Activated CD4-positive, alpha-beta T cell treated with anti-CD3 and anti-CD28 coated beads for 4 hours (primary cell): ENCODE data around the gene ETNK2.
A peak's percentile ranks its signal among the peaks of the same experiment; 100 is the strongest.

ENCODE experiments used
- DNase-seq, 2 donors: peaks; one replicate each; pipeline ENCODE4 v3.0.0-alpha.2; 2020

The ETNK2 gene

DNA sequence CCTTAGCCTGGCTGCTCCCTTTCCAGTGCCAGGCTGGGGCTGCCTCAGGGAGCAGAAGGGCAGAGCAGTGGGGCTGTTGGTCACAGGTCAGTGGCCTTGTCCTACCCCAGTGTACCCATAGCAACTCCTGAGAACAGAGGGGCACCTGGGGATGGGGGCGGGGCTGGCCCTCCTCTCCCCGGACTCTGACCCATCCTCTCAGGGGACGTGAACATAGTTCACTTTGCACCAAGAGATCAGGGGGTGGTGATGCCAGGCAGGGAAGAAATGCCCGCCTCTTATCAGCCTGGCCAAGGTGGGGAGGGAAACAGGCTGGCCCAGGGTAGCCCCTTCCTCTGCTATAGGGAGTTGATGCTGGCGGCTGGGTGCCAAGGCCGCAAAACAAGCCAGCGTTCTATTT, 4.9 kb downstream of the ETNK2 start:
- no peak for DNase-seq

DNA sequence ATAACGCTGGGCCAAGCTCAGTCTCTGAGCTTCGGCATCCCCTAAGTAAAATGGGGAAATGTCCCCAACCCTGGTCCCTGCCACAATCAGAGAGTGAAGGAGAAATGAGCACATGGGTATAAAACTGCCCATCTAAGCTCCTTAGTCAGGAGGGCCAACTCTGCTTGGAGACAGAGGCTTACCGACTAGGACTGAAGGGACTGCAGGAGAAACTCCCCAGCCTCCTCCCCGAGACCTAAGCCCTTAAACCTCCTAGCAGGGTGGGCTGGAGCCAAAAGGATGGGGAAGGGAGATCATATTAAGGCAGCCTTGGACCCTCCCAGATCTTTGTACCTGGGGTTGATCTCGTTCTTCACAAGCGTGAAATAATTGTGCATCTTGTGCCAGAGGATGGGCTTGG, 5.5 kb downstream of the ETNK2 start:
- no peak for DNase-seq

DNA sequence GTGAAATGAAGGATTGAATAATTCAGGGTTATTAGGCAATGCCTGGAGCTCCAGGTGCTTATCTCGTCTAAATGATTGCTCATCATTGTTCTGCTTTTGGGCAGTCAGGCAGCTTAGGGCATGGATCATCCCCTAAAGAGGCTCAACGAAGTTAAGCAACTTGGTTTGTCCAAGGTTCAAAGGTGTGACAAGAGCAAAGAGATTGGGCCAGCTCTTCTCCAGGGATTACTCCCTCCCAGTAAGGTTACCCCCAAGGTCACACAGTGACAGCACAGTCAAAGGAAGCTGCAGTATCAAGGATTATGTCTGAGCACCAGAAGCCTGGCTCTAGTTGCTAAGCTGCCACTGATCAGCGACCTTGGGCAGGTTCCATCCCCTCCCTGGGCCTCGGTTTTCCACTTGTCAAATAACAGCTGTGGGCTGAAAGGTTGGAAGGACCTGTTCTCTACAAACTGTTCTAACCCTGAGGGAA, 6.8 kb downstream of the ETNK2 start:
- no peak for DNase-seq

DNA sequence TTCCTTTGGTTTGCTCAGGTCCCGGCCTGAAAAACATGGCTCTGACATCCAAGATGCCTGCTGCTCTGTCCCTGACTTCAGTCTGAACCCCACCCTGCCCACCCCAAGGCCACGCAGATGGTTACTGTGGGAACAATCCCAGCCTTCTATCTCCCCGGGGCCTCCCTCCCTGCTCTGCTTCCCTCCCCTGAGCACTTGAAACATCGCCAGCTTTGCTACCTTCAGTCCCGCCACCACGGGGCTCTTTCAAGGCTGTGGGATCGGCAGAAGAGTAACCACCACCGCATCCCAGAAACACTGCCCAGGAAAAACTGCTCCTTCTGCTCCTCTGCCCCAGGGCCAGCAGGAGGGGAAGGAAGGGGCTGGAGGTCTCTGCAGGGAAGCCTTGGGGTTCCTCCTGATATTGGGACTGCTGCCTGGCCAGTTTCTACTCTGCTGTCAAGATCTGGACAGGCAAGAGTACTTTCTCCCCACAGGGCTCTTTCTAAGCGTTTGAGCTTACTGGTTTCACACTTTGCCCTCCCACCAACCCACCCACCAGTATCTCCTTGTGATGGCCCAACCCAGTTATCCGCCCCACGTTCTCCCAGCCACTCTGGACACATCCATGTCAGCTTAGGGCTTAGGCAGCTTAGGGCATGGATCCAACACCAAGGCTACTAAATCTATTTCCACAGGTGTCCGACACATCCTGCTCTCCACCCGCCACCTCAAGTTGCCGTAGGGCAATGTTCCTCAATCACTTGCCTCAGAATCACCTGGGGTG, 8.4 kb downstream of the ETNK2 start:
- DNase-seq: no peak

DNA sequence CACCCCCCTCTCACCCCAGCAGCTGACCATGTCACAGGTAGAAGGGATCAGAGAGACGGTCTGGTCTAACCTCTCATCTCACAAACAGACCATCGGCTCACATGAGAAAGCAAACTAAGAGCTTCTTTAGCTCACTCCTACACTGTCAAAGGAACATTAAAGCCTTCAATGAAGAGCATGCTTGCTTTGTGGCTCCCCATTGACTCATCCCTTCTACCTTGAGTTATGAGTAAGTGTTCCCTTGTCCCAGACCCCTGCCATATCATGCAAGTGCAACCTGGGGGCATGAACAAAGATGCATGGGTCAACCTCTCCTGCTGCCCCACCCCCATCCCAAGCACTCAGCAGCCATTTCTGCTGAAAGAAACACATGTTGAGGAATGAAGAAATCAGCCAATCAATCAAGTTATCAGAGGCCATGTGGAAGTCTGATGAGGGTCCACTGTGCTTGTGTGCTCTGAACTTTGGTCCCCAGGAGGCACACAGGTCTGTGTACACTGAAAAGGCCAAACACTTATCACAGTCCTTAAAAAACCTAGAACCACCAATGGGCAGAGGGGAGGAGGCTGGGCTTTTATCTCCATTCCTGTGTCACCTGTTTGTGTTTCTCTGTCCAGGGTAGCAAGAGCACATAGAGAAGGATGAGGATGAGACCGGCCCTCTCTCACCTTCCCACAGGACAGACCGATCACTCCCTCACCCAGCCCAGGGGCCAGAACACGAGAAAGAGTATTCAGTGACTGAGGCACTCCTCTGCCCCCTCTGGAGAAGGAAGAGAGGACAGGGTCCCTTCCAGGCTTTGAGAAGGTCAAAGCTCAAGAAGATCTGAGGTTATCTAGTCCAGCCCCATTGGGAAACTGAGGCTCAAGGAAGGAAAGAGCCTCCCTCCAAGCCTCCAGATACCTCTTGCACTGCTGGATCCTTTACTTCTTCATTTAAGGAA, 9.5 kb downstream of the ETNK2 start:
- DNase-seq: no peak

DNA sequence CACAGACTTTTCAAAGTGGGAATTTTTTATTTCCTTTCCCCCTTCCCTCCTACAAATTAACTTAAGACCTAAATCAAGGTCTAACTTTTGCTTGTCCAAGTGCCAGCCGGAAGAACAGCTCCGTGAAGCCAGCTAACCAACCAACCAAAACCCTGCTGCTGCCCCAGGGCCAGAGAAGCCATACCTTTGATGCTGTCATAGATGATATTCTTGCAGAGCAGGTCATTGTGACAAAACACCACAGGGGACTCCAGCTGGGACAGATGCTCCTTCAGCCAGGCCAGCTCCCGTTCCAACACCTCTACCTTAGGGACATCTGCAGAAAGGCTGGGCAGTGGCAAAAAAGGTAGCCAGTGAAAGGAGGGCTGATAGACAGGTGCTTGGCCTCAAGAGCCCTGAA, 10.7 kb downstream of the ETNK2 start:
- DNase-seq: no peak

DNA sequence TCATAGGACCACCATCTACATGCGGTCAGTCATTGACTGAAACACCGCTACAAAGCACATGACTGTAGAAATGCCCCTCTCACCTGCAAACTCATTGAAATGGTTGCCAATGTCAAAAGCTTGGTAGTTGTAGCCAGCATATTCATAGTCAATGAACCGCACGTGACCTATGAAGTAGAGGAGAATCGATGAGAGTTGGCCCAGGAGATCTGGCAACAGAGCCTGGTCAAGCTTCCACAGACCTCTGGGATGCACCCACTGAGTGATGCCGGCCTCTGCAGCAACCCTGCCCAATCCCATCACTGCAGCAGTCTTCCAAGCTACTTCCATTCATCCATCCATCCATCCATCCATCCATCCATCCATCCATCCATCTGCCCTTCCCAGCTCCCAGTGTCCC, 11.9 kb downstream of the ETNK2 start:
- DNase-seq: no peak

DNA sequence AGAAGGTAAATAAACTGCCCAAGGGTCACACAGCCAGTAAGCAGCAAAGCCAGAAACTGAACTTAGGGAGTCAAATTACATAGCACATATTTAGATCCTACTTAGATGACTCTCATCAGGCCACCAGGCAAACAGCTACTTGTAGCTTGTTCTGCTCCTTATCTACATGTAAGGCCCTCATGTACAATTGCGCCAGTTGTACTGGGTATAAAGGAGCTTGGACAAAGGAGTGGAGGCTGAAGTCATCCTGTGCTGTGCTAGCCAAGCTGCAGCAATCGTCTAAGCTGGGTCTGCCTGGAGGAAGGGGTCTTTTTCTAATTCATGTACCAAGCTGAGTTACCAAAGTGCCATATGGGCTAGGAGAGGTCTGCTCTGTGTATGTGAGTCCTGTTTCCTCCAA, 12.8 kb downstream of the ETNK2 start:
- DNase-seq: no peak

DNA sequence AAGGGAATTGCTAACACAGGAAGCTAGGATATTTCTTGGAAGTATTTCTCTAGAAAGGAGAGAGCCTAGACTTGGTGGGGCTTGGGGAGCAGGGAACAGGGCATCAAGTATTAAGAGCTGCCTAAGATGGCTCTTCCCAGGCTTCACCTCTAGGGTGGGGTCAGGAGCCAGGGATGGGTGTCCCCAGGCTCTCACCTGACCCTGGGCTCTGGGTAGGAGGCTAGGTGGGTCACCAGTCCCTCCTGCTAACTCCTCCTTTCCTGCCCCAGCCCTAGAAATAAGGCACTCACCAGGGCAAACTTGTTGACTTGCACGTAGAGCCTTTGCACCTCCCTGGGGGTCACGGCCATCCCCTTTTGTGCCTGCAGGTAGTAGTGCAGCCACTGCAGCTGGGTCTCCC, 15.0 kb downstream of the ETNK2 start:
- no peak for DNase-seq

DNA sequence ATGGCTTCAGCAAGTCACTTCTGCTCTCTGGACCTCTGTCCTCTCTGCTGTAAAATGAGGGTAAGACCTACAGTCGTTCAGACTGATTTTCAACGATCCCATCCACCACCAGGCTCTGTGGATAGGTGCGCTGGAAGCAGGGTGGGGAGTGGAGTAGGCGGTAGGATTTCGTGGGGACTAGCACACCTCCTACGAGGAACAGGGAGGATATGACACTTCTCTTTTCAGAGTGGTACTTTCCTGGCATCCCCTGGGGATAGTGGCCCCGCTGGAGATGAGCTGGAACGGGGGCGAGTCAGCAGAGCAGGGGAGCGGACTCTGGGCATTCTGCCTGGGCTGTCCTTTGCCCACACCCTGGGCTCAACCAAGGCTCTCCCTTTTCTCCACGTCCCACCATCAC, 17.7 kb downstream of the ETNK2 start:
- DNase-seq: no peak

DNA sequence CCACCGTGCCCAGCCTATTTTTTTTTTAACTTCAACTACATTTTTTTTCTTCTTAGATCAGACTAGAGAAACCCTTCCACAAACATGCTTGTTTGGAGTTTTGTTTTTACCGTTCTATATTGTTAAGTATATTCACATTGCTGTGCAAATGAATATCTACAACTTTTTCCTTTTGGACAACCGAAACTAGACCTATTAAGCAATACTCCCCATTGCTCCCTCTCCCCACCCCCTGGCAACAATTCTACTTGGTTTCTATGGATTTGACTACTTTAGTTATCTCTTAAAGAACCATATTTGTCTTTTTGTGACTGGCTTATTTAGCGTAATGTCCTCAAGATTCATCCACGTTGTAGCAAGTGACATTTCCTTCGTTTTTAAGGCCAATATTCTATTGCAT, 19.1 kb downstream of the ETNK2 start:
- DNase-seq: no peak

DNA sequence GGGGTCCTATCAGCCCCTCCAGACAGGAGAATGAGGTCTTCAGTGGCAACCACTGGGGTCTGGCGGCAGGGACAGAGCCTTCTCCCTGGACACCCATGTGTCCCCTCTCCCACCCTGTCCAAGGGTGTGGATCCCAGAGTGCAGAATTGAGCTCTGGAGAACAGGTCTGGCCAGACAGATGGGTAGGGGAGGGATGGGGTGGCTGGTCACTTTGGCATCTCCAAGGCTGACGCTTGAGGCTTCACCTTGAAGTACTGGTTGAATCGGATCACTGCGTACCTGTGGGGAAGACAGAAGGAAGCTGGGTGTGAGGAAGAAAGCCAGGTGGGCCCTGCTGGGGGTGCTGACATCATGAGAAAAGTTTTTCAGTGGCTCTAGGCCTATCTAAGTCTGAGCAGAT, 19.9 kb downstream of the ETNK2 start:
- DNase-seq: no peak

DNA sequence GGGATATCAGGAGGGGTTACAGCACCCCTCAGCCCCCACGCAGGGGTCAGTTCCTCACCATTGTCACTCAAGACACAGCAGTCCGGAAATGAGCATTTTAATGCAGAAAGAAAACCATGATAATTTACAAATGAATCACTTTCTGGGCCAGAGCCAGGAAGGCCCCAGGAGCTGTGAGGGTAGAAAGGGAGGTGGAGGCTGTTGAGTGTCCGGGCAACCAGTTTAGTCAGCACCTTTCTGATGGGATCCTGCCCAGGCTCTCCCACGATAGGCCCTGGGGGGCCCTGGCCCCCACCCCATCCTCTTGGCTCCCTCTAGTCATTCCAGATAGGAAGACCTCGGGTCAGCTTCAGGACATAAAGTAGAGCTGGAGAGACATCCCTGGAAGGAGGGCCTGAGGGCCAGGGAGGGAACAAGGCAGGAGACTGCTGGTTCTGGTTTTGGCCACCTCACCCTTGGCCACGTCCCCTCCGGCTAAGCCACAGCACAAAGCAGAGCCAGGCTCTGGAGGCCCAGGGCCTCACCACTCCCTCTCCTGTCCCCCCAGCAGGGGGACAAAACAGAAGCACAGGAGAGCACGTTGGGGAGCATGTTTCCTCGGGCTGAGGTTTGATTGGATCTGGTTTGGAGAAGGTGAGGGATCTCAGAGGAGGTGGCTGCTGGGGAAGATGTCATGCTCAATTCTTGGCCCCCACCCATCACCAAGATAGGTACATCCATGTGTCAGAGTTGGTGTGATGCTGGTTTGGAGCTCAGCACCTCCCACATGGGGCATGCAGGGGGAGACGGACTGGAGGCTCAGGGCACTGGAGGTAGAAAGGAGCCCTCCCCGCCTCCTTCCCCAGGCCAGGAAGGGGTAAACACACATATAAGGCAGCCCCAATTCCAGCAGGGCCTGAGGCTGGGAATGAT, 20.6 kb downstream of the ETNK2 start:
- no peak for DNase-seq

DNA sequence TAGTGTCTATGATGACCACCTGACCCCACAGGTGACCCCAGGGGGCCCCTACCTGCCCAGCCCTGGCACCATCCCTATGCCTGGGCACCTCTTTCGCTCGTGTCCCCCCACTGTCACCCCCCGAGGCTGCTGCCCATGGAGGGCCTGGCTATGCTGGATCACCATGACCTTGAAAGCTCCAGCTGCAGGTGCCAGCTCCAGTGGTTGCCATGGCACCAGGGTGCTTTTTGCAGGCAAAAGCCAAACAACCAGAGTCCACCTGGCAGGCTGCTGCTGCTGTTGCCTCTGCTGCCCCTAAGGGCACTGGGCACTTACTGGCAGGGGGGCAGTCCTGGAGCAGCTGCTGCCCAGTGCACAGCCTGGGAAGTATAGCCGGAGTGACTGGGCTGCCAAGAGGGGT, 21.7 kb downstream of the ETNK2 start:
- DNase-seq: no peak

DNA sequence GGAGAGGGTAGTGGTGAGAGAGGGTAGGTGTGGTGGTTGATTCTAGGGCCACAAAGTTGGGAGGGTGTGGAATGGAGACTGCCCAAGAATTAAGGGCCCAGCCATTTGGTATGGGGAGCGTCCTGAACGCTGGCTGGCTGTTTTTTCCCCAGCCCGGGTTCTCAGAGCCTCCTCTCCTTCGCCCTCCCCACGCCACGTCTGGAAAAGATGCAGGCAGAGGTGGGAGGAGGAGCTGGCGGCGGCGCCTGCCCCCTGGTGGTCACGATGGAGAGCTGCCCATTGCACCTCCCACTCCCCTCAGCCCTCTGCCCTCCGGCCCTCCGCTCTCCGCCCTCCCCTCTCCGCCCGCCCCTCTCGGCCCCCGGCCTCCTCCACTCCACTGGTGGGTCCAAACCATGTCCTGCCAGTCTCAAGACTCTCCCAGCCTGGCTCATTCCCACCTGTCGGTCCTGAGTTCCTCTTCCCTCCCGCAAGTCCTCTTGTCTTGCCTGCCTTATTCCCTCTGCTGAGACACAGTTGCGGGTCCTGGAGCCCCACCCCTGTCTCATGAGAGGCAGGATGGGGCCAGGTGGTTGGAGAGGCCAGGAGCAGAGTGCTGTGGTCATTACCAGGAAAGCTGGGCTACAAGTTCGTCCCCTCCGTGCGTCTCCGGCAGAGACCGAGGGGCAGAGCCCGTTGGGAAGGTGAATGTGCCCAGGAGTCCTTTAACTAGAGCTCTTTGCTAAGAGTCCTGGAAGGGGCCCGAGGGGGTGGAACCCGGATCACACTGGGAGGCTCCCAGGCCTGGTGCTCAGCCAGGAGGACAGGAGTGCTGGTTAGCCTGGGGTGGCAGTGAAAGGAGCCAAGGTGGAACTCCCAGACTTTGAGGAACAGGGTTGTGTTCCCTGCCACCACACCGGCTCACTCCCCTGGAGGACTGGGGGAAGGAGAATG, 22.6 kb downstream of the ETNK2 start:
- DNase-seq: peak; percentile 35 to 53

DNA sequence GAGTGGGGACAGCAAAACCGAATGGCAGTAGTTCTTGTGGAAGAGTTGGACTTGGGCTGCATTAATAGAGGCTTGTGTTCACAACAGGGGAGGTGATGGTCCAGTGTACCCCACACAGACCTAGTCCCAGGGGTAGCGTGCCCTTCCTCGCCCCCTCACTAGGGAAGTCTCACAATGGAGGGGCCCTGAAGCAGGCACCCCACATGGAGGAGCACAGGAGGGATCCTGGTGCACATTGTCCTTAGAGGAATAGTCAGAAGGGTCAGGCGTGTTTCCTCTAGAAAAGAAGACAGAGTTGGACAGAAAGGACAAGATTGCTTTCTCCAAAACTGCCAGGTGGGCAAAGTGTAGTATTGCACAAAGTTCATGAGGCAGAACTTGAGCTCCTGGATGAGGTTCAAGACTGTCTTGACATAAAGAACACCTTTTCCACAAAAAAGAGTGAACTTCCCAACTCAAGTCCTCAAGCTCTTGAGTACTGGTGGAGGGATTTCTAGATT, 23.3 kb downstream of the ETNK2 start:
- DNase-seq: no peak

DNA sequence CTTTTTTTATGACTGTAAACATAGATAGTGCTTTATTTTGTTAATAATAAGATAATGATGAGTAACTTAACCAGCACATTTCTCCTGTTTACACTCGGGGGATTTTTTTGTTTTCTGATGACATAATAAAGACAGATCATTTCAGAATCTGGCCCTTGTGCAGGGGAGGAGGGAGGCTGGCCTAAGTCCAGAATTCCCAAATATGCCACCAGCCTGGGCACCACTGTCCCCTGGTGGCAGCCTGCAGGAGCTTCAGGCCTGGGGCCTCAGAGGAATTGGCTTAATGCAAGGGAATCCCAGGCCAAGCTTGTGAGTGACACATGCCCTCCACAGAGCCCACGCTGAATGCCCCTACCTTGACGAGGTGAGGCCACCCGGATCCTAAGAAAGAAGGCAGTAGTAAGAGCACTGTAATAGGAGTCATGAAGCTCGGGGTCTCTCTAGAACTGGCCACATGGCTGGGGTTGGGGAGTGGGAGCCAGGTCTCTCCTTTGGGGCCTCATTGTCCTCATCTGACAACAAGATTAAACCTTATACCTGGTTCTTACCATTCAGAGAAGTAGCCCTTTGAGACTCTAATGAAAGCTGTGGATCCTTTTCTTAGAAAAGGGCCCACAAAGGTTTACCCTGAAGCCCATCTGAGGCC, 24.1 kb downstream of the ETNK2 start:
- DNase-seq: no peak

DNA sequence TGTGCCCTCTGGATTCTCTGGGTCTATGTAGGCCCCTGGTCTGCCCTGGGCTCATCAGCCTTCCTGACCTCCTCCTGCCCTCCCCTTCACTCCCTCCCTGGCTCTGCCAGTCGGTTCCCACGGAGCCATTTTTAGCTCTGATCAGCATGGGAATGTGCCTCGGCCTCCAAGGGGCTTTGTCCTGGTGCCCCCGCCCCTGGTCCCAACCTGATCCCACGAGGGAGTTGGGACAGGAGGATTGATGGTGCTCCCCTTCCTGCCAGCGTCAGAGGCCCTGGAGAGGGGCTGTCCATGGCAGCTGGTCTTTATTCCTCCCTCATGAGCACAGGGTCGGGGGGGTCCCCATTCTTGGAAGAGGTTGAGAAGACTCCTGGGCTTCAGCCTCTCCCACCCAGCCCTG, 24.9 kb downstream of the ETNK2 start:
- DNase-seq: no peak

DNA sequence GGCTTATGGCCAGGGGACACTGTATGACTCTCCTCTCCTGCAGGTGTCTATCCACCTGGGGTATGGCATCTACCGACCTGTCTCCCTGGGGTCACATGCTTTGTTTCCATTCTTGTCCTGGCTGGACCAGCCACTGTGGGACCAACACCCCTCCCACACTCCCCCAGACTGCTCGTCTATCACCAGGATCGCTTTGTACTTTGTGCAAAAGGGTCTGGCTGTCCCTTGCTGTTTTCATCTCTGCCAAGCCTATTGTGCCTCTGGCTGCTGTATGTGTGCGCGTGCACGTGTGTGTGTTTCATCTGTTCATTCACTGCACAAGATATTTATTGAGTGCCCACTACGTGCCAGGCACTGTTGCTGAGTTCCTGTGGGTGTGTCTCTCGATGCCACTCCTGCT, 25.5 kb downstream of the ETNK2 start:
- DNase-seq: no peak

DNA sequence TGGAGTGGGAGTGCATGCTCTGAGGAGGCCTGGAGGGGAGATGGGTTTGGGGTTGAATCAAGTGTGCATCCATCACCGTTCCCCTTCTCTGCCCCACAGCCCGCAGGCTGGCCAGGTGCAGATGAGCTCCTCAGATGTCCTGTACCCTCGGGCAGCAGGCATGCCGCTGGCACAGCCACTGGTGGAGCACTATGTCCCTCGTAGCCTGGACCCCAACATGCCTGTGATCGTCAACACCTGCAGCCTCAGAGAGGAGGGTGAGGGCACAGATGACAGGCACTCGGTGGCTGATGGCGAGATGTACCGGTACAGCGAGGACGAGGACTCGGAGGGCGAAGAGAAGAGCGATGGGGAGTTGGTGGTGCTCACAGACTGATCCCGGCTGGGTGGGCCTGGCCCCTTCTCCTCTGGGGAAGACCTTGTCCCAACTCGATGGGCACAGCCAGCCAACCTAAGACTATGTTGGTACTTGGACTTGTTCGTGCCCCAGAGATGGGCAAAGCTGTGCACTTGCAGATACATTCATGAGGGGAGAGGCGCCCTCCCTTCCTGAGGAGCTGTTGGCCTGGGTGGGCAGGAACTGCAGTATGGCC, 26.0 kb downstream of the ETNK2 start:
- DNase-seq: no peak

DNA sequence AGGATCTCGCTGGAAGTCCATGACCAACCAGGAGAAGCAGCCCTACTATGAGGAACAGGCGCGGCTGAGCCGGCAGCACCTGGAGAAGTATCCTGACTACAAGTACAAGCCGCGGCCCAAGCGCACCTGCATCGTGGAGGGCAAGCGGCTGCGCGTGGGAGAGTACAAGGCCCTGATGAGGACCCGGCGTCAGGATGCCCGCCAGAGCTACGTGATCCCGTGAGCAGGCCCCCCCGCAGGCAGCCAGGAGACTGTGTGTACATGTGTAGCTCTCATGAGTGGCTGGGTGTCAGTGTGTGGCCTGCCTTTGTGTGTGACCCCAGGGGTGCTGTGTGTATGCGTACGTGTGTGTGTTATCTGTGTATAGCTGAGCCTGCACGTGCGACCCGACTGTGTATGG, 27.2 kb downstream of the ETNK2 start:
- DNase-seq: no peak
